ENCODE data around the gene TTLL11. TPM values are rescaled to one million over a fixed set of nuclear protein-coding genes. Genes with fewer than 3 reads are reported as not detected.

Gene TTLL11
- total RNA-seq, 1 experiment from 2014 or later = 7.0 TPM

- no peak overlapping the region for H3K4me2 ChIP-seq (ENCODE audit: low read length)
- intact Hi-C loops (cut with micrococcal nuclease) = no loop called here
- ATAC-seq = no peak
- H2AFZ ChIP-seq (ENCODE audit: low read length) = no peak overlapping the region
- no peaks in the 10 kb centered on the region for H3K79me2 ChIP-seq (ENCODE audit: low read length)
- no peaks in the 10 kb centered on the region for H3K9me3 ChIP-seq (ENCODE audit: low read length)
- H3K27me3 ChIP-seq (ENCODE audit: low read length) = no peaks in the 10 kb centered on the region
- no peaks in the 10 kb centered on the region for H3F3A ChIP-seq (ENCODE audit: low read length, unreplicated experiment)
- no peak overlapping the region for H3K27ac ChIP-seq (ENCODE audit: low read length)
- no peak overlapping the region for H3K4me3 ChIP-seq (ENCODE audit: low read length)
- CTCF ChIA-PET = no interaction called here
- no peak for DNase-seq
- POLR2A ChIA-PET (ENCODE audit: unreplicated experiment) = no interaction called here
- H3K9me2 ChIP-seq (replicated peaks; ENCODE audit: low read length) = no peaks in the 10 kb centered on the region
- H3K36me3 ChIP-seq (ENCODE audit: low read depth, low read length) = no peaks in the 10 kb centered on the region
- TF ChIP-seq CTCF (conservative IDR thresholded peaks at IDR 0.05; ENCODE audit: low read depth, low read length) = no peak
- TF ChIP-seq EZH2phosphoT487 (IDR thresholded peaks at IDR 0.05; ENCODE audit: borderline replicate concordance, low read length) = no peak
- no peak for TF ChIP-seq EZH2 (IDR thresholded peaks at IDR 0.05; ENCODE audit: low read length, unreplicated experiment)
- no peaks in the 10 kb centered on the region for H3K4me1 ChIP-seq (ENCODE audit: insufficient read depth, low read length)
- BruUV-seq (replicated peaks) = no TSS peak
- H4K20me1 ChIP-seq (ENCODE audit: low read length) = no peaks in the 10 kb centered on the region
- H3K9ac ChIP-seq (ENCODE audit: low read length) = no peak overlapping the region
Measured at GRCh38 chr9:121781145-121781548, 312.0 kb downstream of the TTLL11 start.

- Histone ChIP-seq H3K4me1 (ENCODE audit: insufficient read depth, low read length) (no peaks in the 10 kb centered on the region), H3F3A (ENCODE audit: low read length, unreplicated experiment) (no peaks in the 10 kb centered on the region), H4K20me1 (ENCODE audit: low read length) (no peaks in the 10 kb centered on the region), H3K4me2 (ENCODE audit: low read length) (no peak overlapping the region), H3K79me2 (ENCODE audit: low read length) (no peaks in the 10 kb centered on the region), H3K9ac (ENCODE audit: low read length) (no peak overlapping the region), H3K27ac (ENCODE audit: low read length) (no peak overlapping the region), H3K27me3 (ENCODE audit: low read length) (no peaks in the 10 kb centered on the region), H3K4me3 (ENCODE audit: low read length) (no peak overlapping the region), H3K9me3 (ENCODE audit: low read length) (no peaks in the 10 kb centered on the region), H3K9me2 (replicated peaks; ENCODE audit: low read length) (no peaks in the 10 kb centered on the region), H2AFZ (ENCODE audit: low read length) (no peak overlapping the region), H3K36me3 (ENCODE audit: low read depth, low read length) (no peaks in the 10 kb centered on the region)
- DNase-seq = no peak
- no TSS peak for BruUV-seq (replicated peaks)
- POLR2A ChIA-PET (ENCODE audit: unreplicated experiment) = no interaction called here
- intact Hi-C loops (cut with micrococcal nuclease) = no loop called here
- ATAC-seq = no peak
- CTCF ChIA-PET = no interaction called here
- TF ChIP-seq CTCF (conservative IDR thresholded peaks at IDR 0.05; ENCODE audit: low read depth, low read length) (no peak), EZH2 (IDR thresholded peaks at IDR 0.05; ENCODE audit: low read length, unreplicated experiment) (no peak), EZH2phosphoT487 (IDR thresholded peaks at IDR 0.05; ENCODE audit: borderline replicate concordance, low read length) (no peak)
Measured at GRCh38 chr9:121780177-121781040, 312.7 kb downstream of the TTLL11 start.

GRCh38 chr9:121779381-121780117 is 313.6 kb downstream of the TTLL11 start:
- Histone ChIP-seq H3K79me2 (ENCODE audit: low read length) (no peaks in the 10 kb centered on the region), H3K9ac (ENCODE audit: low read length) (no peak overlapping the region), H3K4me3 (ENCODE audit: low read length) (no peak overlapping the region), H4K20me1 (ENCODE audit: low read length) (no peaks in the 10 kb centered on the region), H3K9me3 (ENCODE audit: low read length) (no peaks in the 10 kb centered on the region), H3F3A (ENCODE audit: low read length, unreplicated experiment) (no peaks in the 10 kb centered on the region), H3K4me1 (ENCODE audit: insufficient read depth, low read length) (no peaks in the 10 kb centered on the region), H3K36me3 (ENCODE audit: low read depth, low read length) (no peaks in the 10 kb centered on the region), H3K27ac (ENCODE audit: low read length) (no peak overlapping the region), H3K27me3 (ENCODE audit: low read length) (no peaks in the 10 kb centered on the region), H2AFZ (ENCODE audit: low read length) (no peak overlapping the region), H3K9me2 (replicated peaks; ENCODE audit: low read length) (no peaks in the 10 kb centered on the region), H3K4me2 (ENCODE audit: low read length) (no peak overlapping the region)
- no peak for DNase-seq
- intact Hi-C loops (cut with micrococcal nuclease) = no loop called here
- ChIA-PET POLR2A (ENCODE audit: unreplicated experiment) (no interaction called here), CTCF (no interaction called here)
- no TSS peak for BruUV-seq (replicated peaks)
- no peak for ATAC-seq
- no peak for TF ChIP-seq CTCF (conservative IDR thresholded peaks at IDR 0.05; ENCODE audit: low read depth, low read length)
- no peak for TF ChIP-seq EZH2 (IDR thresholded peaks at IDR 0.05; ENCODE audit: low read length, unreplicated experiment)
- no peak for TF ChIP-seq EZH2phosphoT487 (IDR thresholded peaks at IDR 0.05; ENCODE audit: borderline replicate concordance, low read length)
